H9 (cell line): Measurements from ENCODE around the gene CAPN6. TPM values are rescaled to one million over a fixed set of nuclear protein-coding genes. Genes with fewer than 3 reads are reported as not detected.

ENCODE experiments used
- DNase-seq: peaks from one replicate; pipeline ENCODE4 v3.0.0-alpha.2; 2017
- H2AFZ ChIP-seq: one replicate; pipeline ENCODE4 v1.6.1; 2013; ENCODE audit warnings: mild to moderate bottlenecking, low read length, control low read depth, moderate library complexity
- H2AK5ac ChIP-seq: 2 replicates; pipeline ENCODE4 v1.6.1; 2013; ENCODE audit warnings: low read length, control low read depth, mixed read lengths; ENCODE audit not compliant: insufficient read length
- H2BK120ac ChIP-seq: one replicate; pipeline ENCODE4 v1.6.1; 2013; ENCODE audit warnings: low read depth, mild to moderate bottlenecking, low read length, control low read depth, inconsistent platforms; ENCODE audit not compliant: poor library complexity, severe bottlenecking
- H2BK12ac ChIP-seq: 2 replicates; pipeline ENCODE4 v1.6.1; 2013; ENCODE audit warnings: low read length, control low read depth, mixed read lengths, low read depth; ENCODE audit not compliant: insufficient read length
- H2BK15ac ChIP-seq: 2 replicates; pipeline ENCODE4 v1.6.1; 2013; ENCODE audit warnings: low read depth, low read length, control low read depth
- H2BK20ac ChIP-seq: one replicate; pipeline ENCODE4 v1.6.1; 2013; ENCODE audit warnings: low read depth, mild to moderate bottlenecking, low read length, control low read depth, inconsistent platforms; ENCODE audit not compliant: poor library complexity, severe bottlenecking
- H2BK5ac ChIP-seq: 2 replicates; pipeline ENCODE4 v1.6.1; 2013; ENCODE audit warnings: low read length, control low read depth, mixed read lengths; ENCODE audit not compliant: insufficient read length
- H3K14ac ChIP-seq: 2 replicates; pipeline ENCODE4 v1.6.1; 2013; ENCODE audit warnings: low read length, control low read depth; ENCODE audit not compliant: insufficient read depth
- H3K18ac ChIP-seq: 2 replicates; pipeline ENCODE4 v1.6.1; 2013; ENCODE audit warnings: low read depth, mild to moderate bottlenecking, mixed read lengths, low read length, control low read depth; ENCODE audit not compliant: insufficient read length
- H3K23ac ChIP-seq: 2 replicates; pipeline ENCODE4 v1.6.1; 2013; ENCODE audit warnings: low read length, control low read depth, mixed read lengths, low read depth; ENCODE audit not compliant: insufficient read length
- H3K23me2 ChIP-seq: 2 replicates; pipeline ENCODE4 v1.6.1; 2013; ENCODE audit warnings: low read depth, mild to moderate bottlenecking, mixed read lengths, low read length, control low read depth; ENCODE audit not compliant: insufficient read length, poor library complexity, severe bottlenecking
- H3K27ac ChIP-seq: 2 replicates; pipeline ENCODE4 v1.5.1; 2013; ENCODE audit warnings: low read length, control low read depth, mixed read lengths, low read depth; ENCODE audit not compliant: insufficient read length
- H3K27me3 ChIP-seq: 2 replicates; pipeline ENCODE4 v1.6.1; 2013; ENCODE audit warnings: low read length, control low read depth, inconsistent platforms; ENCODE audit not compliant: insufficient read depth
- H3K4ac ChIP-seq: 2 replicates; pipeline ENCODE4 v1.6.1; 2013; ENCODE audit warnings: low read depth, mild to moderate bottlenecking, control low read depth, inconsistent platforms, low read length, moderate library complexity
- H3K4me1 ChIP-seq: 2 replicates; pipeline ENCODE4 v1.6.1; 2013; ENCODE audit warnings: low read length, control low read depth, inconsistent platforms; ENCODE audit not compliant: insufficient read depth
- H3K4me2 ChIP-seq: 2 replicates; pipeline ENCODE4 v1.6.1; 2013; ENCODE audit warnings: low read length, control low read depth, mixed read lengths; ENCODE audit not compliant: insufficient read length, insufficient read depth
- H3K56ac ChIP-seq: 2 replicates; pipeline ENCODE4 v1.6.1; 2013; ENCODE audit warnings: low read depth, mild to moderate bottlenecking, mixed read lengths, low read length, control low read depth; ENCODE audit not compliant: insufficient read length
- H3K79me1 ChIP-seq: 2 replicates; pipeline ENCODE4 v1.6.1; 2013; ENCODE audit warnings: low read depth, mild to moderate bottlenecking, moderate library complexity, low read length, control low read depth, inconsistent platforms; ENCODE audit not compliant: insufficient read depth, poor library complexity, severe bottlenecking
- H3K79me2 ChIP-seq: 2 replicates; pipeline ENCODE4 v1.6.1; 2013; ENCODE audit warnings: low read length, control low read depth, inconsistent platforms; ENCODE audit not compliant: insufficient read depth
- H3K9ac ChIP-seq: 2 replicates; pipeline ENCODE4 v1.6.1; 2013; ENCODE audit warnings: low read length, control low read depth, mixed read lengths; ENCODE audit not compliant: insufficient read length; ENCODE audit errors: extremely low read depth
- H3K9me3 ChIP-seq: one replicate; pipeline ENCODE4 v1.6.1; 2013; ENCODE audit warnings: low read depth, low read length, inconsistent platforms; ENCODE audit not compliant: control insufficient read depth
- H3T11ph ChIP-seq: one replicate; pipeline ENCODE4 v1.6.1; 2013; ENCODE audit warnings: mild to moderate bottlenecking, low read length, control low read depth, inconsistent platforms
- H4K20me1 ChIP-seq: one replicate; pipeline ENCODE4 v1.6.1; 2013; ENCODE audit not compliant: control insufficient read depth, insufficient read length, insufficient read depth
- H4K5ac ChIP-seq: 2 replicates; pipeline ENCODE4 v1.6.1; 2013; ENCODE audit warnings: low read depth, mild to moderate bottlenecking, mixed read lengths, low read length, control low read depth; ENCODE audit not compliant: insufficient read length
- H4K8ac ChIP-seq: replicated peaks from 2 replicates; pipeline ENCODE4 v1.6.1; 2013; ENCODE audit warnings: low read length, control low read depth, mixed read lengths, low read depth; ENCODE audit not compliant: insufficient read length
- H4K91ac ChIP-seq: 2 replicates; pipeline ENCODE4 v1.6.1; 2013; ENCODE audit warnings: low read depth, mild to moderate bottlenecking, moderate library complexity, mixed read lengths, low read length, control low read depth; ENCODE audit not compliant: insufficient read length
- H3K27ac Mint-ChIP-seq, 3 experiments: 2 replicates in 2 of 3; 3 replicates in 1 of 3; pipeline ENCODE4 v1.8.0; 2020 to 2021; ENCODE audit warnings: mixed read lengths in 3 of 3, mild to moderate bottlenecking in 1 of 3, moderate library complexity in 1 of 3
- H3K27me3 Mint-ChIP-seq: 2 replicates; pipeline ENCODE4 v1.8.0; 2021; ENCODE audit warnings: low read depth, mild to moderate bottlenecking, moderate library complexity, mixed read lengths
- H3K36me3 Mint-ChIP-seq, 3 experiments: 2 replicates in 2 of 3; 3 replicates in 1 of 3; pipeline ENCODE4 v1.8.0; 2020 to 2021; ENCODE audit warnings: low read depth in 3 of 3, mixed read lengths in 3 of 3; ENCODE audit not compliant: insufficient read depth in 1 of 3
- H3K4me1 Mint-ChIP-seq, 2 experiments: 2 replicates each; pipeline ENCODE4 v1.8.0; 2020; ENCODE audit warnings: mixed read lengths in 2 of 2
- H3K4me3 Mint-ChIP-seq, 2 experiments: 2 replicates in 1 of 2; 3 replicates in 1 of 2; pipeline ENCODE4 v1.8.0; 2020 to 2021; ENCODE audit warnings: mild to moderate bottlenecking in 2 of 2, mixed read lengths in 2 of 2, moderate library complexity in 1 of 2
- H3K9me3 Mint-ChIP-seq, 2 experiments: 2 replicates in 1 of 2; 3 replicates in 1 of 2; pipeline ENCODE4 v1.8.0; 2020; ENCODE audit warnings: mild to moderate bottlenecking in 2 of 2, mixed read lengths in 2 of 2, moderate library complexity in 1 of 2
- WGBS: extraction: QIAGEN DNeasy Blood & Tissue Kit; methylation state at CpG from one replicate; pipeline ENCODE4 v1.1.7; 2013; ENCODE audit warnings: missing lambda C conversion rate, low lambda C conversion rate, mixed read lengths; ENCODE audit not compliant: insufficient read length; ENCODE audit errors: extremely low coverage; 5-methylcytosine and 5-hydroxymethylcytosine counted together
- total RNA-seq: library from RNA; stranded (reverse); gene quantifications from 2 replicates; pipeline ENCODE4 v1.2.1, GENCODE V29; 2021
- TF ChIP-seq, protein P1 (sequence below): fragments of 200-600 bp; sonication (generic); conservative IDR thresholded peaks from 3 replicates; pipeline ENCODE4 v1.8.0; 2021; ENCODE audit warnings: antibody characterized with exemption, mild to moderate bottlenecking

CAPN6 gene
- total RNA-seq, 1 experiment from 2014 or later = 7.2 TPM

DNA sequence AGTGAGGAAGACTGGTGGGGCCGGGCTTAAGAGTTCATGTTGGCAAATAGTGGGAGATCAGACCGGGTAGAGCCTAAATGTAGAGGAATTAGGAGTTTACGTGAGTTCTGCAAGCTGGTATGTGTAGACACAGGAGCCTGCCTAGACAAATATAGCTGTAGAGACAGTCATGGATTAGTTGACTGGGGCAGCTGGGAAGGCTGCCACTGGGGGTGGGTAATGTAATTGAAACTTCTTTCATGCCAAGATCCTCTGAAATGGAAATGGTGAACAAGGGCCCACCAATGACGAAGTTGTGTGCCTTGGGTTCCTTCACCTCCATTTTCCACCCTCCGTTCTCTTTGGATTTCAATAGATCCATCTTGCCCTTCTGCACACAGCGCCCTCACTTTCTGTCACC is 11.9 kb upstream of the CAPN6 start:
- no peak overlapping the region for H2BK5ac ChIP-seq
- Mint-ChIP-seq H3K27ac (no peak overlapping the region), H3K4me1 (no peaks in the 10 kb centered on the region), H3K4me3 (no peak overlapping the region), H3K9me3 (no peaks in the 10 kb centered on the region), H3K36me3 (no peaks in the 10 kb centered on the region), H3K27me3 (peaks cover 5% of the 10 kb centered on the region)
- no peak overlapping the region for H3K27ac ChIP-seq
- no peak overlapping the region for H3K56ac ChIP-seq
- DNase-seq = no peak
- H2BK120ac ChIP-seq = no peak overlapping the region
- no peak overlapping the region for H2BK12ac ChIP-seq
- H3K18ac ChIP-seq = no peak overlapping the region
- no peak overlapping the region for H2AFZ ChIP-seq
- no peaks in the 10 kb centered on the region for H3K23me2 ChIP-seq
- H4K5ac ChIP-seq = no peak overlapping the region
- H3K27me3 ChIP-seq = no peaks in the 10 kb centered on the region; the same call in 1 of the 2 replicates
- no peak overlapping the region for H3T11ph ChIP-seq
- no peak overlapping the region for H3K14ac ChIP-seq
- no peak overlapping the region for H4K91ac ChIP-seq
- no peak overlapping the region for H2BK20ac ChIP-seq
- no peak overlapping the region for H3K4me2 ChIP-seq
- TF ChIP-seq, protein P1, sequence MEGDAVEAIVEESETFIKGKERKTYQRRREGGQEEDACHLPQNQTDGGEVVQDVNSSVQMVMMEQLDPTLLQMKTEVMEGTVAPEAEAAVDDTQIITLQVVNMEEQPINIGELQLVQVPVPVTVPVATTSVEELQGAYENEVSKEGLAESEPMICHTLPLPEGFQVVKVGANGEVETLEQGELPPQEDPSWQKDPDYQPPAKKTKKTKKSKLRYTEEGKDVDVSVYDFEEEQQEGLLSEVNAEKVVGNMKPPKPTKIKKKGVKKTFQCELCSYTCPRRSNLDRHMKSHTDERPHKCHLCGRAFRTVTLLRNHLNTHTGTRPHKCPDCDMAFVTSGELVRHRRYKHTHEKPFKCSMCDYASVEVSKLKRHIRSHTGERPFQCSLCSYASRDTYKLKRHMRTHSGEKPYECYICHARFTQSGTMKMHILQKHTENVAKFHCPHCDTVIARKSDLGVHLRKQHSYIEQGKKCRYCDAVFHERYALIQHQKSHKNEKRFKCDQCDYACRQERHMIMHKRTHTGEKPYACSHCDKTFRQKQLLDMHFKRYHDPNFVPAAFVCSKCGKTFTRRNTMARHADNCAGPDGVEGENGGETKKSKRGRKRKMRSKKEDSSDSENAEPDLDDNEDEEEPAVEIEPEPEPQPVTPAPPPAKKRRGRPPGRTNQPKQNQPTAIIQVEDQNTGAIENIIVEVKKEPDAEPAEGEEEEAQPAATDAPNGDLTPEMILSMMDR = no peak
- H4K20me1 ChIP-seq = no peaks in the 10 kb centered on the region
- no peak overlapping the region for H2BK15ac ChIP-seq
- H2AK5ac ChIP-seq = no peak overlapping the region
- no CpG with 5 or more reads among the region's 6 CpGs for WGBS
- no peak overlapping the region for H3K9ac ChIP-seq
- no peaks in the 10 kb centered on the region for H3K79me1 ChIP-seq
- H4K8ac ChIP-seq = no peak overlapping the region
- H3K9me3 ChIP-seq = no peaks in the 10 kb centered on the region
- no peaks in the 10 kb centered on the region for H3K79me2 ChIP-seq
- H3K23ac ChIP-seq = no peak overlapping the region
- H3K4ac ChIP-seq = no peak overlapping the region
- no peaks in the 10 kb centered on the region for H3K4me1 ChIP-seq
